A204.1 (cell line): ENCODE measurements around the gene VARS2.
A peak's percentile ranks its signal among the peaks of the same experiment; 100 is the strongest.
"Not testable (repeated sequence)": the region's sequence is repeated elsewhere in the genome, so short reads cannot be mapped to it uniquely, and the experiment has no call there.

ENCODE experiments used
- FAIRE-seq: peaks from 2 replicates; lab custom pipeline; 2012; peaks lifted over from hg19 to GRCh38; lab: Jason Lieb, UNC

The VARS2 gene

GRCh38 chr6:30900863-30901417 is 13.1 kb upstream of the VARS2 start:
- FAIRE-seq = no peak

- FAIRE-seq = no peak
Measured at GRCh38 chr6:30901436-30901835, 12.6 kb upstream of the VARS2 start.

GRCh38 chr6:30902196-30902595 is 11.8 kb upstream of the VARS2 start:
- FAIRE-seq = not testable (repeated sequence)

- no peak for FAIRE-seq
Measured at GRCh38 chr6:30902709-30903108, 11.3 kb upstream of the VARS2 start.

- no peak for FAIRE-seq
Measured at GRCh38 chr6:30903236-30903635, 10.8 kb upstream of the VARS2 start.

GRCh38 chr6:30907290-30907757 is 6.7 kb upstream of the VARS2 start:
- FAIRE-seq = not testable (repeated sequence)

GRCh38 chr6:30907758-30908591 is 6.1 kb upstream of the VARS2 start, which contains the start of gene GTF2H4:
Gene GTF2H4 (plus strand): TSS chr6:30908207.
- FAIRE-seq = peak; percentile 74

GRCh38 chr6:30908700-30909099 is 5.3 kb upstream of the VARS2 start:
- no peak for FAIRE-seq

GRCh38 chr6:30910473-30910872 is 3.6 kb upstream of the VARS2 start:
- not testable (repeated sequence) for FAIRE-seq

- no peak for FAIRE-seq
Measured at GRCh38 chr6:30912746-30913520, 1.1 kb upstream of the VARS2 start.

- no peak for FAIRE-seq
Measured at GRCh38 chr6:30913721-30914075, 340 bp upstream of the VARS2 start.

- no peak for FAIRE-seq
Measured at GRCh38 chr6:30914854-30915590, 984 bp downstream of the VARS2 start.

GRCh38 chr6:30915591-30915946 is 1.5 kb downstream of the VARS2 start:
- FAIRE-seq = peak; percentile 11

- no peak for FAIRE-seq
Measured at GRCh38 chr6:30917041-30917440, 3.0 kb downstream of the VARS2 start.

- FAIRE-seq = no peak
Measured at GRCh38 chr6:30917487-30917886, 3.4 kb downstream of the VARS2 start.

GRCh38 chr6:30918670-30919069 is 4.6 kb downstream of the VARS2 start:
- FAIRE-seq = no peak

- FAIRE-seq = no peak
Measured at GRCh38 chr6:30922447-30922852, 8.4 kb downstream of the VARS2 start.

- not testable (repeated sequence) for FAIRE-seq
Measured at GRCh38 chr6:30924040-30924627, 10.1 kb downstream of the VARS2 start.

- no peak for FAIRE-seq
Measured at GRCh38 chr6:30926644-30927043, 12.6 kb downstream of the VARS2 start.

- FAIRE-seq = not testable (repeated sequence)
Measured at GRCh38 chr6:30927080-30927479, 13.0 kb downstream of the VARS2 start.

- no peak for FAIRE-seq
Measured at GRCh38 chr6:30928677-30929076, 14.6 kb downstream of the VARS2 start.

GRCh38 chr6:30930506-30930905 is 16.5 kb downstream of the VARS2 start:
- no peak for FAIRE-seq
